Activated naive CD4-positive, alpha-beta T cell treated with anti-CD3 and anti-CD28 coated beads for 36 hours (primary cell): Measurements from ENCODE around the gene RAB35. TPM values are rescaled to one million over a fixed set of nuclear protein-coding genes. Genes with fewer than 3 reads are reported as not detected.
A peak's percentile ranks its signal among the peaks of the same experiment; 100 is the strongest.

Source experiments
- CTCF ChIA-PET: fragments of 350-600 bp; sonication (Branson Sonifier 250); formaldehyde crosslinking; loops from one replicate; lab custom pipeline; 2021; ENCODE audit warnings: antibody characterized with exemption; lab: Charles Lee
- DNase-seq: peaks from one replicate; pipeline ENCODE4 v3.0.0-alpha.2; 2020
- H3K27ac Mint-ChIP-seq: one replicate; pipeline ENCODE4 v1.8.0; 2021; ENCODE audit warnings: mild to moderate bottlenecking, mixed read lengths
- H3K27me3 Mint-ChIP-seq: one replicate; pipeline ENCODE4 v1.8.0; 2021; ENCODE audit warnings: low read depth, mixed read lengths
- H3K36me3 Mint-ChIP-seq: one replicate; pipeline ENCODE4 v1.8.0; 2021; ENCODE audit warnings: low read depth, mixed read lengths
- H3K4me1 Mint-ChIP-seq: one replicate; pipeline ENCODE4 v1.8.0; 2021; ENCODE audit warnings: low read depth, mixed read lengths
- H3K4me3 Mint-ChIP-seq: one replicate; pipeline ENCODE4 v1.8.0; 2021; ENCODE audit warnings: mild to moderate bottlenecking, moderate library complexity, mixed read lengths
- H3K9me3 Mint-ChIP-seq: one replicate; pipeline ENCODE4 v1.8.0; 2021; ENCODE audit warnings: mixed read lengths
- intact Hi-C: fragments of 100-400 bp; cut with micrococcal nuclease; formaldehyde crosslinking; loops from one replicate; pipeline ENCODE4 v1.15.1; 2023
- total RNA-seq, 2 experiments: library from RNA; stranded (reverse); gene quantifications; one replicate each; pipeline ENCODE4 v1.2.3, GENCODE V29; 2021

Gene RAB35
- total RNA-seq, 2 experiments from 2014 or later, result 41.3 to 45.7 TPM

DNA sequence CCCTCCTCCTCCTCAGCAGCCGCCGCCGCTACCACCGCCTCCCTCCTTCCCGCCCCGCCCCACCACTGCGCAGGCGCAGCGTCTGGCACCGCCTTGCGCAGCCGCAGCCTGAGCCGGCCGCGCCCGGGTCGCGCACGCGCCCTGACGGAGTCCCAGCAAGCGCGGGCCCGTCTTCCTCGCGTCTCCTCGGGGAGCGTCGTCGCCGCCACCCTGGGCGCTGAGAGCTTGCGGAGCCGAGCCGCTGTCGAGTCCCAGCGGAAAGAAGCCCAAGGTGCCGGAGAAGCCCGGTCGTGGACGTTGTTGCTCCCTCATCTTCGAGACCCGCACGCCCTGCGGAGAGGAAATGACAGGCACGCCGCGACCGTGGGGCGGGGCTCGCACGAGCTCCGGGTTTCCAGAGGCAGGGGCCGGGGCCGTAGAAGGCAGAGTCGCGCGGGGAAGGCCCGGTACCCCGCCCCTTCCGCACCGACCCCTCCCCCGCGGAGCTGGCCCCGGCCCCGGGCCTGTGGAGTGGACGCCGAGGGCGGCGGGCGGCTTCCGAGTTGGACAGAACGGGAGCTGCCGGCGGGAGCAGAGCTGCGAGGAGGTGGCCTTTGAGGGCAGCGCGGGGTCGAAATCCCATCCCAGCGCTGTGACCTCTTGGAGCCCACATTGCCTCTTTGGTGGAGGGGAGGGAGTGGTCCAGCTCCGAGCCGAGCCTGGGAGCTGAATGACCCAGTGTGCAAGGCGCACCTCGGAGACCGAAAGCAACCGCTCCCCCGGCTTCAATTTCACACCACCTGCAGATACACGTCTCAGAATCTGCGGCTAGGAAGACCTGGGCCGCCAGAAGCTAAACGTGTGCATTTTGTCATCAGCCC is 469 bp upstream of the RAB35 start:
- Mint-ChIP-seq H3K27ac (peak overlapping the region; percentile 85), H3K4me1 (peaks cover 72% of the 10 kb centered on the region), H3K4me3 (peak overlapping the region; percentile 81), H3K36me3 (peaks cover 20% of the 10 kb centered on the region), H3K9me3 (no peaks in the 10 kb centered on the region), H3K27me3 (no peaks in the 10 kb centered on the region)
- CTCF ChIA-PET, result interaction anchor here (1.2 to 1.3 kb wide), 2 partner anchors 30 to 84 kb away, joined by 3 to 5 read pairs; partner anchors contain the start of gene RPLP0
- DNase-seq, result peak; percentile 98
- intact Hi-C loops, result loop anchor here (1.0 to 5.0 kb wide), 5 partner anchors 84 to 420 kb away; partner anchors contain the start of genes BICDL1, COX6A1, RNU4-1 and RPLP0

DNA sequence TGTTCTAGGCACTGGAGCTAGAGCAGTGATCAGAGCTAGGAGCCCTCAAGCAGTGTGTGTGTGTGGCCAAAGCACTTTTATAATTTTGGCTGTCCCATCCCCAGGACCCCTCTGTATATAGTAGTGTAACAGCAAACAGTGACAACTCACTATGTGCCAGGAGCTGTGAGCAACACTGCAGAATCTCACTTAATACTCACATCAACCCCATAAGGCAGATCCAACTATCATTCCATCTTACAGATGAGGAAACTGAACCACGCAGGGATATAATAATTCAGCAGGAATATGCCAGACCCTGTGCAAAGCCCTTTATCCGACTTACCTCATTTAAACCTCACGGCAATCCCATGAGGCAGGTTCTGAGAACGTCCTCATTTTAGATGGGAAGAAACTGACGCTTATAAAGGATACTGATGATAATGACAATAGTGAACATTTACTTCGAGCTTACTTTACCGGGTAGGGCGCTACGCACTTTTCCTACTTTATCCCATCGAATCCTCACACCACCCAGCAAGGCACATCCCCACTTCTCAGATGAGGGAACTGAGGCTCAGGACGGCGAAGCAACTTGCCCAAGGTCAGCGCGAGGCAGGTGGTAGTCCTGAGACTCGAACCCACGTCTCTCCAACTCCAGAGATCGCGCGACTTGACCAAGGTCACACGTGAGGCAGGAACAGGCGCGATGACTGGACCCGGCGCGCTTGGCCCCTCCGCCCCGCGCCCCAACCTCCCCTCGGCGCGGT is 687 bp downstream of the RAB35 start:
- DNase-seq, result peak; percentile 50

GRCh38 chr12:120115066-120115465 is 1.5 kb downstream of the RAB35 start:
- H3K27ac Mint-ChIP-seq, result no peak overlapping the region
- H3K4me3 Mint-ChIP-seq, result peak overlapping the region; percentile 98
- CTCF ChIA-PET, result interaction anchor here (1.1 to 1.3 kb wide), 2 partner anchors 86 to 87 kb away, joined by 3 to 4 read pairs; partner anchors contain the start of gene RPLP0
- no peaks in the 10 kb centered on the region for H3K9me3 Mint-ChIP-seq
- H3K4me1 Mint-ChIP-seq, result peaks cover 72% of the 10 kb centered on the region
- intact Hi-C loops, result loop anchor here (5.0 kb wide), 2 partner anchors 322 to 422 kb away; partner anchors contain the start of gene COX6A1
- no peak for DNase-seq
- no peaks in the 10 kb centered on the region for H3K27me3 Mint-ChIP-seq
- H3K36me3 Mint-ChIP-seq, result peaks cover 22% of the 10 kb centered on the region

More for the DNA sequence above, 687 bp downstream of the RAB35 start:
- H3K27me3 Mint-ChIP-seq, result no peaks in the 10 kb centered on the region
- peak overlapping the region; percentile 90 for H3K27ac Mint-ChIP-seq
- peaks cover 71% of the 10 kb centered on the region for H3K4me1 Mint-ChIP-seq
- H3K4me3 Mint-ChIP-seq, result peak overlapping the region; percentile 98
- H3K9me3 Mint-ChIP-seq, result no peaks in the 10 kb centered on the region
- intact Hi-C loops, result loop anchor here (1.0 to 5.0 kb wide), 5 partner anchors 85 to 421 kb away; partner anchors contain the start of genes BICDL1, COX6A1, RNU4-1 and RPLP0
- peaks cover 22% of the 10 kb centered on the region for H3K36me3 Mint-ChIP-seq
- CTCF ChIA-PET, result interaction anchor here (1.1 to 1.3 kb wide), 2 partner anchors 85 to 86 kb away, joined by 3 to 4 read pairs; partner anchors contain the start of gene RPLP0

DNA sequence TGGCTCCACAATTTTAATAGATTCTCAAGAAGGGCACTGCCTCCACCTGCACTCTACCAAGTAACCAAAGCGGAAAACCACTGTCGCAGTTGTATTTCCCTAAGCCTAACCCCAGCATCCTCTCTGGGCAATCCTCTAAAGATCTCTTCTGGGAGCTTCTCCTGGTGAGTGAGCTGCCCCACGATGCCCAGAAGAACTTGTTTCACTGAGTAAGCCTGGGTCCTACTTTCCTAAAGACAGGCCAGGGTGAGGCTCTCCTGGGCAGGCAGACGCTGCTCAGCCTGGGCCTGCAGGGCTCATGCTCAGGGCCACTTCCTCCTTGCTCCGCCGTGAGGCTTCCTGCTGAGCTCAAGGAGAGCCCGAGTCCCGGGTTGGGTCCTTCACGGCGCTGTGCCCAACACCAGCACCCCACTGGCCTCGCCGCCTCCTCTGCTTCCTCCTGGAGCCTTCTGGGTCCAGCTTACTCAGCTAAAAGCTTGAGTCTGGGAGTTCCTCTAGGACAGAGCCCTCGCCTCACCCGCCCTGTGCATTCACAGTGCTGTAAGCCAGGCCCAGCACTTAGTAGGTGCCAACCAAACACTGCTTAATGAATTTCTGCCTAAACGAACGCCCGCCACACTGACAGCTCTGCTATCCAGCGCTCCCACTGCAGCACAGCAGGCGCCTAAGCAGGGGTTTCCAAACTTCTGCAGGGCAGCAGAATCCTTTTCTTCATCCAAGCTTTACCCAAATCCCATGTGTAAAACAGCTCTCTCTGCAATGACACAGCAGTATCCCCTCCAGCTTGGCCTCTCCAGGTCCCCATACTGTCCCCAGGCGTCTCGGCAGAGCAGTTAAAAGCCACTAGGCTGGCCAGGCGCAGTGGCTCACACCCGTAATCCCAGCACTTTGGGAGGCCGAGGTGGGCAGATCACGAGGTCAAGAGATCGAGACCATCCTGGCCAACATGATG is 5.7 kb downstream of the RAB35 start:
- no peaks in the 10 kb centered on the region for H3K27me3 Mint-ChIP-seq
- intact Hi-C loops, result no loop called here
- peak overlapping the region; percentile 60 for H3K4me3 Mint-ChIP-seq
- DNase-seq, result peak; percentile 68
- peaks cover 62% of the 10 kb centered on the region for H3K4me1 Mint-ChIP-seq
- CTCF ChIA-PET, result interaction anchor here (0.5 to 1.1 kb wide), 8 partner anchors 18 to 191 kb away, joined by 3 to 5 read pairs (median 3); partner anchors contain the start of gene SIRT4
- H3K36me3 Mint-ChIP-seq, result peaks cover 26% of the 10 kb centered on the region
- no peaks in the 10 kb centered on the region for H3K9me3 Mint-ChIP-seq
- peak overlapping the region; percentile 73 for H3K27ac Mint-ChIP-seq

- peaks cover 52% of the 10 kb centered on the region for H3K4me1 Mint-ChIP-seq
- peaks cover 26% of the 10 kb centered on the region for H3K36me3 Mint-ChIP-seq
- intact Hi-C loops, result no loop called here
- H3K9me3 Mint-ChIP-seq, result no peaks in the 10 kb centered on the region
- CTCF ChIA-PET, result interaction anchor here (0.6 kb wide), 2 partner anchors 19 to 38 kb away, joined by 4 read pairs; no protein-coding TSS in a partner anchor
- no peak overlapping the region for H3K27ac Mint-ChIP-seq
- H3K27me3 Mint-ChIP-seq, result no peaks in the 10 kb centered on the region
- no peak for DNase-seq
- H3K4me3 Mint-ChIP-seq, result no peak overlapping the region
Observed at GRCh38 chr12:120109570-120110267, 6.8 kb downstream of the RAB35 start.

DNA sequence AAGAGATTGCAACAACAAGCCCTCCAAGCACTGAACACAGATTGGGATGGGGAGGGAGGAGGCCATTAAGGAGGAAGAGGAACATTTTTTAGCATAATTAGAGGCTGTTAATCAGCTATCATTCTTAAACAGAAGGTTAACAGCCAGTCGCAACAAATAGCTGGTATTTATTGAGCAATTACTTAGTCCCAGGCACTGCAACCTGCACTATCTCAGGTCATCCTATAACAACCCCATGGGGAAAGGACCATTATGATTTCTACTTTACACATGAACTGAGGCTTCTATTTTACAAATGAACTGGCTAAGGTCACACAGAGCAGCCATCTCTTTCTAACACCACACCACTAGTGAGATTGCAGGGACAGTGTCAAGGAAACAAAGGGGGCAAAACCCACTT is 10.4 kb downstream of the RAB35 start:
- CTCF ChIA-PET, result no interaction called here
- intact Hi-C loops, result no loop called here
- Mint-ChIP-seq H3K27ac (no peak overlapping the region), H3K9me3 (no peaks in the 10 kb centered on the region), H3K4me1 (peaks cover 29% of the 10 kb centered on the region), H3K27me3 (no peaks in the 10 kb centered on the region), H3K4me3 (no peak overlapping the region), H3K36me3 (peaks cover 14% of the 10 kb centered on the region)
- DNase-seq, result no peak

- Mint-ChIP-seq H3K27ac (no peak overlapping the region), H3K4me1 (peaks cover 7% of the 10 kb centered on the region), H3K9me3 (no peaks in the 10 kb centered on the region), H3K36me3 (peaks cover 19% of the 10 kb centered on the region), H3K4me3 (no peak overlapping the region), H3K27me3 (no peaks in the 10 kb centered on the region)
- intact Hi-C loops, result no loop called here
- DNase-seq, result no peak
- CTCF ChIA-PET, result no interaction called here
Observed at GRCh38 chr12:120103371-120103770, 13.2 kb downstream of the RAB35 start.

DNA sequence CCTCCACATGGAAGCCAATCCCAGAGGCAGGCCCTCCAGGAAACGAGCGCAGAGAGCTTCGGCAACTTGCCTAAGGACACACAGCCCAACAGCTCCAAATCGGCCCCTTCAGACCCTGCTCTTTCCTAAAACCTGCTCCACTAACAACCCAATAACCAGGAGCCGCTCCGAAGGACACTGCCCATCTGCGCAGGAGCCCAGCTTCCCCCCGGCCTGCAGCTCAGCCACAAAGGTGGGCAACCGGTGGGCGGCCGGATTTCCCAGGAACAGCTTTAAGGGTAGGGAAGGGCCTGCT is 13.6 kb downstream of the RAB35 start:
- H3K4me3 Mint-ChIP-seq, result no peak overlapping the region
- H3K4me1 Mint-ChIP-seq, result peaks cover 5% of the 10 kb centered on the region
- H3K27ac Mint-ChIP-seq, result no peak overlapping the region
- H3K9me3 Mint-ChIP-seq, result no peaks in the 10 kb centered on the region
- H3K27me3 Mint-ChIP-seq, result no peaks in the 10 kb centered on the region
- DNase-seq, result no peak
- H3K36me3 Mint-ChIP-seq, result peaks cover 19% of the 10 kb centered on the region
- CTCF ChIA-PET, result no interaction called here
- intact Hi-C loops, result no loop called here

DNA sequence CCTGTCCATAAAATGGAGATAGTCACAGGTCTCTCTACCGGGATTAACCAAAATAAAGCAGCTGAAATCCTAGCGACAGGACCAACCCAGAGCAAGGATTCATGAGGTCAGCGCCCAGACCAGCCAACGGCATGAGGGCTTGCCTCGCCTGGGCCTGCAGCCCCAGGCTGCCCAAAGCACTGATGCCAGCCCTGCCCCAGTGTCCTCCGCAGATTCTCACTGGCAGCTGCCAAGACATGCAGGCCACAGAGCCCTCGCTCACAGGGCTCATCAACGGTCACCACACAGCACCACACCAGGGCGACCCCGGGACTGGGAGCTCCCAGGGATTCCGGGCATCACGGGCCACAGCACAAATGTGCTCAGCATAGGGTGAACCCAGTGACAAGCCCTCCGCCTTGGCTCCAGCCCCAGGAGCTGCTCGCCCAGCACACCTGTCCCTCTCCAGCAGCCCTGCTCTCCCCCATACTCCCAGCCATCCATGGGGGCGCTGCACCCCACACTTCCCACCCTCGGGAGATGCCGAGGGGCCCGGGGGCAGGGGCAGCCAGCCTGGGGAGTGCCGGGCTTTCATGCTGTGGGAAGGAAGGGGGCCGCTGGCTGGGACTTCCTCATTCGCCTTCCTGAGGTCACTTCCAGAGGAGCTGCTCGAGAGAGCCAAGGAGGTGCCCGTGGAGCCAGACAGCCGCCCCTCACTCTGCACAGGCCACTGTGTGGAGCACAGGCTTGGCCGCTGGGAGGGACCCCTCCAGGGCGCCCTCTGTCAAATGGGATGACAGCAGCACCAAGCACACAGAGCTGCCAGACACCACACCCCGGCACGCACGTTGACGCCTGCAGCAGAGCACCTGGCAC is 14.1 kb downstream of the RAB35 start:
- Mint-ChIP-seq H3K4me3 (no peak overlapping the region), H3K27ac (peak overlapping the region; percentile 65), H3K9me3 (no peaks in the 10 kb centered on the region), H3K27me3 (no peaks in the 10 kb centered on the region), H3K4me1 (peaks cover 2% of the 10 kb centered on the region), H3K36me3 (peaks cover 18% of the 10 kb centered on the region)
- no peak for DNase-seq
- intact Hi-C loops, result no loop called here
- CTCF ChIA-PET, result no interaction called here

- no peak for DNase-seq
- Mint-ChIP-seq H3K27me3 (no peaks in the 10 kb centered on the region), H3K27ac (peak overlapping the region; percentile 80), H3K36me3 (peaks cover 18% of the 10 kb centered on the region), H3K9me3 (no peaks in the 10 kb centered on the region), H3K4me3 (no peak overlapping the region), H3K4me1 (peaks cover 2% of the 10 kb centered on the region)
- CTCF ChIA-PET, result no interaction called here
- intact Hi-C loops, result no loop called here
Observed at GRCh38 chr12:120101617-120102016, 14.9 kb downstream of the RAB35 start.
